Measurements from ENCODE around the gene LINS1. TPM values are rescaled to one million over a fixed set of nuclear protein-coding genes. Genes with fewer than 3 reads are reported as not detected.

The LINS1 gene
- total RNA-seq, 4 donors from 2014 or later: 10.7 to 76.6 (median 35.7) TPM

- H3K4me1 ChIP-seq: no peaks in the 10 kb centered on the region
- no peak for DNase-seq (ENCODE audit: low spot score in 2 of 2)
- no peak overlapping the region for H3K4me3 ChIP-seq
- H3K27me3 ChIP-seq: no peaks in the 10 kb centered on the region
- H3K9me3 ChIP-seq: no peaks in the 10 kb centered on the region
- TF ChIP-seq CTCF (IDR thresholded peaks at IDR 0.05) (no peak), POLR2A (IDR thresholded peaks at IDR 0.05) (no peak), EP300 (IDR thresholded peaks at IDR 0.05) (no peak)
- WGBS, 2 donors: 74 to 79% methylated on average over 11 of the region's 11 CpGs
- H3K36me3 ChIP-seq: no peaks in the 10 kb centered on the region
- H3K27ac ChIP-seq: no peak overlapping the region
Observed at GRCh38 chr15:100531823-100532327, 70.1 kb downstream of the LINS1 start.

GRCh38 chr15:100531204-100531603, 70.8 kb downstream of the LINS1 start:
- Histone ChIP-seq H3K4me3 (no peak overlapping the region), H3K4me1 (peaks cover 0 to 1% (median under 1%) of the 10 kb centered on the region in 4 donors), H3K9me3 (no peaks in the 10 kb centered on the region), H3K27me3 (no peaks in the 10 kb centered on the region), H3K36me3 (no peaks in the 10 kb centered on the region), H3K27ac (no peak overlapping the region)
- no peak for DNase-seq (ENCODE audit: low spot score in 2 of 2)
- WGBS, 2 donors: 80 to 86% methylated on average over 4 of the region's 4 CpGs
- TF ChIP-seq CTCF (IDR thresholded peaks at IDR 0.05) (no peak), POLR2A (IDR thresholded peaks at IDR 0.05) (no peak), EP300 (IDR thresholded peaks at IDR 0.05) (no peak)

- Histone ChIP-seq H3K4me1 (peaks cover 0 to 8% (median 3%) of the 10 kb centered on the region in 4 donors), H3K27ac (no peak overlapping the region), H3K4me3 (no peak overlapping the region), H3K27me3 (no peaks in the 10 kb centered on the region), H3K9me3 (no peaks in the 10 kb centered on the region), H3K36me3 (no peaks in the 10 kb centered on the region)
- TF ChIP-seq EP300 (IDR thresholded peaks at IDR 0.05): no peak
- no peak for DNase-seq (ENCODE audit: low spot score in 2 of 2)
- 83% methylated on average over 2 of the region's 2 CpGs for WGBS, 2 donors
Observed at GRCh38 chr15:100529556-100529955, 72.4 kb downstream of the LINS1 start.

GRCh38 chr15:100528833-100529428, 73.1 kb downstream of the LINS1 start, which contains the start of gene CERS3:
Gene CERS3 (minus strand): TSS chr15:100528950. CDS start chr15:100501849, 27,101 bp downstream.
- DNase-seq (ENCODE audit: low spot score in 2 of 2): no peak
- H3K36me3 ChIP-seq: no peaks in the 10 kb centered on the region
- no peaks in the 10 kb centered on the region for H3K9me3 ChIP-seq
- no peak within 1 kb of the TSS for H3K4me3 ChIP-seq
- WGBS, 2 donors: 78 to 81% methylated on average over 10 of the region's 10 CpGs
- H3K4me1 ChIP-seq: peaks cover 0 to 8% (median 3%) of the 10 kb centered on the region in 4 donors
- no peak for TF ChIP-seq CTCF (IDR thresholded peaks at IDR 0.05)
- TF ChIP-seq POLR2A (IDR thresholded peaks at IDR 0.05): no peak
- TF ChIP-seq EP300 (IDR thresholded peaks at IDR 0.05): no peak
- no peak within 1 kb of the TSS for H3K27ac ChIP-seq
- H3K27me3 ChIP-seq: no peaks in the 10 kb centered on the region

- DNase-seq (ENCODE audit: low spot score in 2 of 2): no peak
- 41 to 52% methylated on average over 6 of the region's 6 CpGs for WGBS, 2 donors
- no peak overlapping the region for H3K4me3 ChIP-seq
- H3K27ac ChIP-seq: no peak overlapping the region
- TF ChIP-seq POLR2A (IDR thresholded peaks at IDR 0.05) (no peak), EP300 (IDR thresholded peaks at IDR 0.05) (no peak), CTCF (IDR thresholded peaks at IDR 0.05) (no peak)
- H3K27me3 ChIP-seq: no peaks in the 10 kb centered on the region
- no peaks in the 10 kb centered on the region for H3K36me3 ChIP-seq
- H3K4me1 ChIP-seq: peaks cover 0 to 8% (median 3%) of the 10 kb centered on the region in 4 donors
- peaks cover 0 to 7% (median 0%) of the 10 kb centered on the region in 4 donors for H3K9me3 ChIP-seq
Observed at GRCh38 chr15:100526027-100526481, 75.9 kb downstream of the LINS1 start.
